Gastrocnemius medialis (tissue), 4 donors: ENCODE data around the gene RNF123. TPM values are rescaled to one million over a fixed set of nuclear protein-coding genes. Genes with fewer than 3 reads are reported as not detected.
"Not testable (repeated sequence)": the region's sequence is repeated elsewhere in the genome, so short reads cannot be mapped to it uniquely, and the experiment has no call there.

ENCODE experiments used
- ATAC-seq, 2 donors: fragments of 150-250 bp; one replicate each; pipeline ENCODE4 v1.9.1; 2016
- DNase-seq, 2 donors: peaks; one replicate each; pipeline ENCODE4 v3.0.0-alpha.2; 2019
- H3K27ac ChIP-seq, 4 donors: fragments of 200-600 bp; sonication (generic); 1 replicate in 1 of 4; 2 replicates in 3 of 4; pipeline ENCODE4 v1.5.1; 2016 to 2018; ENCODE audit warnings: mild to moderate bottlenecking in 2 of 4, moderate library complexity in 1 of 4
- H3K27me3 ChIP-seq, 3 donors: fragments of 200-600 bp; sonication (generic) in 2 of 3; 1 replicate in 1 of 3; 2 replicates in 2 of 3; pipeline versions ENCODE4 v1.5.1 to v1.6.0; 2016 to 2019; ENCODE audit warnings: mild to moderate bottlenecking in 1 of 3, moderate library complexity in 1 of 3
- H3K36me3 ChIP-seq, 2 donors: fragments of 200-600 bp; sonication (generic) in 1 of 2; one replicate each; pipeline ENCODE4 v1.5.1; 2017 to 2018
- H3K4me1 ChIP-seq, 2 donors: fragments of 200-600 bp; sonication (generic) in 1 of 2; one replicate each; pipeline ENCODE4 v1.5.1; 2016 to 2017; ENCODE audit warnings: mild to moderate bottlenecking in 2 of 2
- H3K4me3 ChIP-seq, 4 donors: fragments of 200-600 bp; sonication (generic) in 3 of 4; 1 replicate in 1 of 4; 2 replicates in 3 of 4; pipeline ENCODE4 v1.5.1; 2016 to 2019; ENCODE audit warnings: mild to moderate bottlenecking in 2 of 4
- H3K9me3 ChIP-seq, 3 donors: fragments of 200-600 bp; sonication (generic) in 2 of 3; 1 replicate in 1 of 3; 2 replicates in 2 of 3; pipeline ENCODE4 v1.5.1; 2016 to 2019
- CTCF ChIP-seq, 5 experiments: fragments of 450-650 bp in 3 of 5; fragments of 200-600 bp in 2 of 5; sonication (generic) in 2 of 5; IDR thresholded peaks in 4 of 5; conservative IDR thresholded peaks in 1 of 5; 1 replicate in 4 of 5; 2 replicates in 1 of 5; pipeline ENCODE4 v1.5.1; 2016 to 2019; ENCODE audit warnings: antibody characterized with exemption in 5 of 5, mild to moderate bottlenecking in 3 of 5, moderate library complexity in 3 of 5
- POLR2A ChIP-seq, 2 donors: fragments of 450-650 bp; IDR thresholded peaks; one replicate each; pipeline ENCODE4 v1.6.1; 2017; ENCODE audit warnings: antibody characterized with exemption in 2 of 2, mild to moderate bottlenecking in 2 of 2, moderate library complexity in 2 of 2
- in situ Hi-C, 4 donors: fragments of 200-750 bp; cut with MboI; loops; one replicate each; pipeline versions ENCODE4 v1.15.0 to v1.8.0; 2017; ENCODE audit warnings: low sequenced_read_pairs in 4 of 4
- intact Hi-C: fragments of 100-400 bp; cut with DNase I; formaldehyde crosslinking; loops from one replicate; pipeline ENCODE4 v1.15.1; 2023; ENCODE audit warnings: low total_unique reads
- total RNA-seq, 4 donors: library from RNA; depleted of rRNA; stranded (reverse); fragments of >200 nt; gene quantifications; one replicate each; pipeline versions ENCODE4 v1.1.0 to v1.2.3, GENCODE V29; 2016

Gene RNF123
- total RNA-seq, 4 donors from 2014 or later: 82.8 to 132 (median 128) TPM

GRCh38 chr3:49686769-49687423 lies 2.5 kb upstream of the RNF123 start:
- ATAC-seq, H3K27me3 ChIP-seq, intact Hi-C loops, DNase-seq, in situ Hi-C loops, H3K9me3 ChIP-seq: not testable (repeated sequence)
- peak overlapping the region; percentile 31 to 40 (median 36) for H3K4me3 ChIP-seq
- peak overlapping the region in 1 of 4 donors; percentile 98 for H3K27ac ChIP-seq
- H3K36me3 ChIP-seq: peaks cover 0 to 20% of the 10 kb centered on the region in 2 donors
- peaks cover 25 to 41% of the 10 kb centered on the region in 2 donors for H3K4me1 ChIP-seq

- H3K27me3 ChIP-seq, in situ Hi-C loops, ATAC-seq, H3K4me3 ChIP-seq, H3K9me3 ChIP-seq, intact Hi-C loops, DNase-seq: not testable (repeated sequence)
- peak overlapping the region in 2 of 4 donors; percentile 9 to 98 for H3K27ac ChIP-seq
- peaks cover 30 to 46% of the 10 kb centered on the region in 2 donors for H3K4me1 ChIP-seq
- H3K36me3 ChIP-seq: peaks cover 0 to 15% of the 10 kb centered on the region in 2 donors
These were observed 1.9 kb upstream of the RNF123 start for GRCh38 chr3:49687424-49687795.

- in situ Hi-C loops, DNase-seq, H3K27me3 ChIP-seq, H3K9me3 ChIP-seq, H3K36me3 ChIP-seq: not testable (repeated sequence)
- intact Hi-C loops: loop anchor here (2.0 kb wide), 1 partner anchor 14 kb away; the partner anchor contains the start of gene APEH
- ATAC-seq: peak; percentile 7 to 14
- H3K27ac ChIP-seq: peak overlapping the region; percentile 92 to 99 (median 96)
- H3K4me1 ChIP-seq: peaks cover 39 to 55% of the 10 kb centered on the region in 2 donors
- H3K4me3 ChIP-seq: peak overlapping the region; percentile 91 to 100 (median 98)
These were observed 865 bp upstream of the RNF123 start for GRCh38 chr3:49688338-49689045.

- H3K27ac ChIP-seq: peak overlapping the region; percentile 92 to 99 (median 96)
- peak overlapping the region; percentile 91 to 100 (median 98) for H3K4me3 ChIP-seq
- H3K9me3 ChIP-seq, ATAC-seq, in situ Hi-C loops, H3K27me3 ChIP-seq, H3K36me3 ChIP-seq, DNase-seq: not testable (repeated sequence)
- intact Hi-C loops: loop anchor here (2.0 kb wide), 1 partner anchor 15 kb away; the partner anchor contains the start of gene APEH
- H3K4me1 ChIP-seq: peaks cover 52 to 71% of the 10 kb centered on the region in 2 donors
These were observed 709 bp downstream of the RNF123 start for GRCh38 chr3:49689908-49690624.

- intact Hi-C loops, in situ Hi-C loops, DNase-seq, H3K9me3 ChIP-seq, ATAC-seq, H3K36me3 ChIP-seq, H3K27me3 ChIP-seq: not testable (repeated sequence)
- Histone ChIP-seq H3K27ac (peak overlapping the region; percentile 92 to 99 (median 96)), H3K4me1 (peaks cover 57 to 77% of the 10 kb centered on the region in 2 donors), H3K4me3 (peak overlapping the region; percentile 91 to 100 (median 98))
These were observed 1.5 kb downstream of the RNF123 start for GRCh38 chr3:49690856-49691255.

GRCh38 chr3:49691481-49691880 lies 2.1 kb downstream of the RNF123 start:
- H3K27me3 ChIP-seq, H3K36me3 ChIP-seq, in situ Hi-C loops, H3K9me3 ChIP-seq, DNase-seq, ATAC-seq, intact Hi-C loops: not testable (repeated sequence)
- Histone ChIP-seq H3K4me1 (peaks cover 57 to 79% of the 10 kb centered on the region in 2 donors), H3K4me3 (peak overlapping the region in 1 of 4 donors; percentile 97), H3K27ac (peak overlapping the region; percentile 92 to 99 (median 96))

GRCh38 chr3:49694409-49695070 lies 5.2 kb downstream of the RNF123 start:
- H3K27me3 ChIP-seq, intact Hi-C loops, in situ Hi-C loops, H3K9me3 ChIP-seq: not testable (repeated sequence)
- Histone ChIP-seq H3K4me1 (peaks cover 51 to 68% of the 10 kb centered on the region in 2 donors), H3K27ac (peak overlapping the region; percentile 92 to 99 (median 96)), H3K4me3 (peak overlapping the region in 2 of 4 donors; percentile 19 to 28), H3K36me3 (peaks cover 0 to 13% of the 10 kb centered on the region in 2 donors)
- DNase-seq: peak; percentile 84 to 95
- TF ChIP-seq CTCF (IDR thresholded peaks at IDR 0.05 in 4 of 5, conservative IDR thresholded peaks at IDR 0.05 in 1 of 5): peak in 1 of 5 experiments; percentile 24
- TF ChIP-seq POLR2A (IDR thresholded peaks at IDR 0.05): peak in 1 of 2 donors; percentile 39
- ATAC-seq: peak; percentile 84 to 91
